Activated CD8-positive, alpha-beta memory T cell treated with anti-CD3 and anti-CD28 coated beads for 36 hours (primary cell): ENCODE measurements around the gene CAB39. TPM values are rescaled to one million over a fixed set of nuclear protein-coding genes. Genes with fewer than 3 reads are reported as not detected.

Experiments
- CTCF ChIA-PET: fragments of 350-600 bp; sonication (Branson Sonifier 250); formaldehyde crosslinking; loops from one replicate; lab custom pipeline; 2021; ENCODE audit warnings: antibody characterized with exemption; lab: Charles Lee
- POLR2A ChIA-PET: fragments of 350-600 bp; sonication (Branson Sonifier 250); formaldehyde crosslinking; loops from one replicate; lab custom pipeline; 2021; ENCODE audit warnings: antibody characterized with exemption; lab: Charles Lee
- total RNA-seq, 2 experiments: library from RNA; stranded (reverse); gene quantifications; one replicate each; pipeline ENCODE4 v1.2.3, GENCODE V29; 2021

Gene CAB39
- total RNA-seq, 2 experiments from 2014 or later, result 127 to 128 TPM

- ChIA-PET CTCF (no interaction called here), POLR2A (interaction anchor here (0.6 kb wide), 1 partner anchor 32 kb away, joined by 3 read pairs; no protein-coding TSS in a partner anchor)
Measured at GRCh38 chr2:230735884-230736283, 23.2 kb downstream of the CAB39 start.

DNA sequence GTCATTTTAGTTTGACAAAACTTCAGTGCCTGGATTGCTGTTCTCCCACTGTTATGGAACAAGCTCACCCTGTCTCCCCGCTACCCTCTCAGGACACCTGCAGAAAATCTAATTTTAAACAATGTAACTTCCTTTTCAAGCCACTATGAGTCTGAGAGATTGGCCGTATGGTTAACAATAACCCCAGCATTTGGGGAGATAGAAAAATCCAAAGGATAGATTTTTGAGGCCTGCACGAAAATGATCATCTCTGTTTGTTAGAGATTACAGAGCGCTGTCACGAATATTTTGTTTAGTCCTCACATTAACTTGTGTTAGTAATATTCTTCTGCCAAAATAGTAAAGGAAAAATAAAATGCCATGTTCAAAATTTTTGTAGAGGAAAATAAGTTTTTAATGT lies 24.7 kb downstream of the CAB39 start:
- ChIA-PET POLR2A (no interaction called here), CTCF (no interaction called here)

DNA sequence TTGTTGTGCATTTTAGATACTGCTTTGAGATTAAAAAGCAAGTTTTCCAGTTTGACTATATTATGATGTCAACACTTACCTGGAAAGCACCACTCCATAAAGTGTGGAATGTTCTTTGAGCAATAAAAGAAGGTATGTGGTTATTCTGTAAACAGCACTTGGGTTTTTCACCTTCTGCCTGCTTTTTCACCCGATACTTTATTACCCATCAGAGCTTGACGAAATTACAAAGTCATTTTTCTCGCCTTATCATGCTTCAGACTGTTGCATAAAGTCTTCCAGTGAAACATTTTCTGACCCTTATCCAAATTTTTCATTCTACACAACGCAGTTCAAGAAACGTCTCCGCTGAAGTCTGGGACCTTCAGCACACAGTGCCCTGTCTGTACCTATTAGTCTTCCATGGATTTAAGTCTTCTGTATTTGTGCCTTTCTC lies 25.2 kb downstream of the CAB39 start:
- CTCF ChIA-PET, result no interaction called here

DNA sequence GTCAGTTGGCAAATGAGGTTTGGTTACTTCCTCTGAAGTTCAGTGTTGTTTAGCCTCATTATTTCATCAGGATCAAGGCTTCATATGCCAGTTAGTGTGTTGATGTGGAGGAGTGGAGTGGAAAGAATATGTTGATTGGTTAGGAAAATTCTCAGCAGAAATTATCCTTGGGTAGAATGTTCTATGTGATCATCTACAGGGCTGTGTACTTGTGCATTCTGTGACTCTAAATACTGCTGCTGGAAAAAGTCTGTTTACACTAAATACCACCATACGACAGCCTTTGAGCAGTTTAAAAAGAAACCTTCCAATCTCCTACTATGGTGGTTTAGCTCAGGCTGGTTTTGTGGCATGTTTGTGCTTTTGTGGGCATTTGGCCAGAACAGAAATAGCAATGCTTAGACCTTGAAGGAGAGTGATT lies 25.8 kb downstream of the CAB39 start:
- CTCF ChIA-PET, result no interaction called here
- POLR2A ChIA-PET, result no interaction called here

More for the DNA sequence above, 25.2 kb downstream of the CAB39 start:
- POLR2A ChIA-PET, result no interaction called here

GRCh38 chr2:230738924-230739323 lies 26.3 kb downstream of the CAB39 start:
- ChIA-PET POLR2A (no interaction called here), CTCF (no interaction called here)

DNA sequence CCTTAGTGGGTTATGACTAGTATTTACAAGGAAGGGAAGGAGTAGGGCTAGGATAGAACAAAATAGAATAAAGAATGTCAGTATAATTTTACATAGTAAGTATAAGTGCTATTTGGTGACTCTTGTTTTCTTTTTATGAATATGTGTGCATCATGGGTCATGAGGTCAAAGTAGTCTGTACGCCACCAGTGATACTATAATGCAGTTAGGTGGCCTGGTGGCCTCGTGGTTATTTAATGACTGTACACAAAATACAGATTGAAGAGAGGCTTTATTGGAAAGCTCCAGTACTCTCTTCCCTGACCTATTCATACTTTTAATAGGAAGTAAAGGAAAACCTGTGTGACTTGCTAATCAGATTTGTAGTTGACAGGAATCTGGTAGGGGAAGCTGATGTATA lies 27.3 kb downstream of the CAB39 start:
- ChIA-PET POLR2A (no interaction called here), CTCF (no interaction called here)

DNA sequence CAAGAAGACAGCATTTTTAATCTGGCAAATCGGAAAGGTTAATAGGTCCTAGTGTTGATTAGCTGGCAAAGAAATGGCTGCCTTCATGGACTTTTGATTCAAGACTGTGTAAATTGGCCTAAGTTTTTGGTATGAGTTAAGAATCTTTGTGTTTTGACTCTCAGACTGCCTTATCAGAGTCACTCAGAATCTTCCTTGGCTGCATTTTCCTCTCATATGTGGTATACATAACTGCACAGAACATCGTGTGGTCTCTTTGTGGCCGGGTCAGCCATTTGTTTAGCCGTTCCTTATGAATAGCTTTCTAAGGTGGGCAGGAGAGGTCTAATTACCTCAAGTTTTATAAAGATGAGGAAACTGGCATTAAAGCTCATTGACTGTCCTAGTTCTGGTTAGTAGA lies 30.1 kb downstream of the CAB39 start:
- CTCF ChIA-PET, result interaction anchor here (0.7 to 1.2 kb wide), 2 partner anchors 37 to 233 kb away, joined by 3 to 4 read pairs; no protein-coding TSS in a partner anchor
- POLR2A ChIA-PET, result no interaction called here

DNA sequence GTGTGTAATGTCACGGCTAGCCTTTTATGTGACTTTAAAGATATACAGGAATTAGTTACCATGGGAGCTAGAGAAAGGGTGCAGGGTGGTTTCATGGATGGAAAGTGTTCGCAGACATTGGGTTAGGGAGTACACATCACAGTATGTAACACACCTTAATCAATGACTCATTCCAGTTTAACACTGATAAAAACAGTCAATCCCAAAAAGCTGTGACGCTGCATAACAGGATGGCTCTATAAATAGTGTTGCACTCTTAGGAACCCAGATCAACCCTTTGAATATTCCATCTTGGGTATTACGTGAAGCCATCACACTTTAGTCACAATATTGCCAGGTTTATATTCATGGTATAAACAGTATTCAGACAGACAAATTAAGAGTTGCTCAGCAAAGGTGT lies 33.6 kb downstream of the CAB39 start:
- ChIA-PET CTCF (no interaction called here), POLR2A (no interaction called here)

DNA sequence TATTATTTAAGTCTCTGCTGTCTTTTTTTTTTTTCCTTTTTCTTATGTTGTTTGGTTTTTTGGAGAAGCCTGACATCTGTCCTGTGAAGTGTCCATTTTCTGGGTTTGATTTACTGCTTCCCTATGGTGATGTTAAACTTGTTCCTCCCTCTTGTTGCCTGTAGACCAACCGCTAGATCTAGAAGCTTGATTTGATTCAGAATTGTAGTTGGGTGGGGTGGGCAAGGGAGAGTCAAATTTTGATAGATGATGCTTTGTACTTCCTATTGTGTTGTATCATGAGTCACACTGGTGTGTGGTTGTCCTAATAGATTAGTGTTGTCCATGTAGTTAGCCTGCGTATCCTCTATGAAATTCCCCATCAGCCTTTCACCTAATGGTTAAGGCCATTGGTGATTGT lies 35.4 kb downstream of the CAB39 start:
- CTCF ChIA-PET, result no interaction called here
- POLR2A ChIA-PET, result interaction anchor here (0.6 to 0.7 kb wide), 3 partner anchors 12 to 34 kb away, joined by 4 to 11 read pairs (median 4); no protein-coding TSS in a partner anchor

DNA sequence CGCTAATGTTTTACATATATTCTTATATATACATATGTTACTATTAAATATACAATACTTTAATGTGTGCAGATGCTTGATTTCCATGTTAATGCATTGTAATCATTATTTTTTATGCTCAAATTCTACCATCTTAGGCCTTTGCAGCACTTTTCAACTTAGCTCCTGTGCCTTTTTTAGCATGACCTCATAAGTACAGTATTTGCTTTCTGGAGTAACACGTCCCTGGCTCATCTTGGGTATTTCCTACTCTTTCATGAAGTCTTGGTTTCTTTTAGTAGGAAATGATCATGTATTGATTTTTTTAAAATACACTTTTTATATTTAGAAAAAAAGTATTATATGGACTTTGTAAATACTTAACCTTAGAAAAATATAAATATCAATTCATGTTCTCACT lies 36.5 kb downstream of the CAB39 start:
- CTCF ChIA-PET, result no interaction called here
- POLR2A ChIA-PET, result no interaction called here

DNA sequence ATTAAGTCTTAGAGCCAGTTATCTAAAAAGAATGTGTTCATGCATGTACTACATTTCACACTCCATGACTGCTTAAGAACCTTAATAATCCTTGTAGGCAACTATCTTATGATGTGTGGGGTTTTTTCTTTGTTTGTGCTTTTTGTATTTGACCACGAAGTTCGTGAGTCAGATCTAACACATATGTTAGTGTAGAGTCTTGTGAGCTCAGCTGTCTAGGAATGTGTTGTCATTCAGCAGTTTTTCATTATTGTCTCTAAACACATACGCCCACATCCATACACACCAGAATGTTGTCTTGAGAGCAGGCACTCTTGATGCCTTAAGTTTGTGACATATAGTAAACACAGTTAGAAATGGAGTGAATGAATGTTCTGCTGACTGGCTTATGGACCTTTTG lies 38.4 kb downstream of the CAB39 start:
- CTCF ChIA-PET, result no interaction called here

DNA sequence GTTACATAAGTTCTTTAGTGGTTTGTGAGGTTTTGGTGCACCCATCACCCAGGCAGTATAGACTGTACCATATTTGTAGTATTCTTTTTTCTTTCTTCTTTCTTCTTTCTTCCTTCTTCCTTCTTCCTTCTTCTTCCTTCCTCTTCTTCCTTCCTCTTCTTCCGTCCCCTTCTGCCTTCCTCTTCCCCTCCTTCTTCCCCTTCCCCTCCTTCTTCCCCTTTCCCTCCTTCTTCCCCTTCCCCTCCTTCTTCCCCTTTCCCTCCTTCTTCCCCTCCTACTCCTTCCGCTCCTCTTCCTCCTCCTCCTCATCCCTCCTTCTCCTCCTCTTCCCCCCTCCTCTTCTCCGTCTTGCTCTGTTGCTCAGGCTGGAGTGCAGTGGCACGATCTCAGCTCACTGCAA lies 41.6 kb downstream of the CAB39 start:
- CTCF ChIA-PET, result no interaction called here

More for the DNA sequence above, 38.4 kb downstream of the CAB39 start:
- POLR2A ChIA-PET, result no interaction called here

GRCh38 chr2:230757476-230757875 lies 44.8 kb downstream of the CAB39 start:
- ChIA-PET CTCF (interaction anchor here (0.6 to 1.3 kb wide), 2 partner anchors 11 to 104 kb away, joined by 3 to 4 read pairs; no protein-coding TSS in a partner anchor), POLR2A (interaction anchor here (0.7 kb wide), 2 partner anchors 17 to 168 kb away, joined by 4 read pairs; partner anchors contain the start of gene GPR55)

More for the DNA sequence above, 41.6 kb downstream of the CAB39 start:
- POLR2A ChIA-PET, result no interaction called here

DNA sequence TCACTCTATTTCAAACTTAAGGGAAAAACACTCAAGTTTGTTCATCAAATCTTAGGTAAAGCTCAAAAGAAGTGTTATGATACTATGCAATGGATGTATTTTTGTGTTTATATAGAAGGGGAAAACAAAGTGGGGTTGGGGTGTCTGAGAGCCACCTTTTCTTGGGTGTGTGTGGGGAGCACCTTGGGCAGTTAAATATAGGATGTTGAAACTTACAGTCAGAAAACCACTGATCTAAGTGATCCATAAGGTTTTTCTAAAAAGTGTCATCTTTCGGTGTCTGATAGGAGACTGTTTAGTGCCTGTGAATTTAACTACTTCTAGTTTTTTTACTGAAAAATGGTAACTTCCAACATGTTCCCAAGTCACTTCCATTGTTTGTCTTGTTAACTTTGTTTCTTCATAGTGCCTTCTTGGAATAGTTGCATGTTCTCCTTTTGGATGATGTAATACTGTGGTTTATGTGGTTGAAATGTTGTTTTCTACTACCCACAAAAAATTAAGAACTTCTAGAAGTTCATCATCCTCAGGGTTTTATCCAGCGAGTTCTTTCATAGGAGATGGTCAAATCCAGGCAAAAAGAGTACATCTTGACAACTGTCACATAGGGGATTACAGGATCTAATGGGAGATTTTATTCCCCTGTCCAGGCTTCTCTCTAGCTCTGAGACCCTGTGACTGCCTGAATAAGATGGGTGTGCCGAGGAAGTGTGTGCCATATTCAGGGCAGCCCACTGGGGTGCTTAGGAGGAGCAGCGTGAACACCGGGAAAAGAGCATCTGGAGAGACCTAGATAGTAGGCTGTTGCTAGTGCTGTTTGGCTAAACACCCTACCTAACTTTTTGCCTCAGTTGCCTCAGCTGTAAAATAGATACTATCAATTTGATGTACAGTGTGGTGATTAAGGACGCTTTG lies 46.2 kb downstream of the CAB39 start:
- POLR2A ChIA-PET, result no interaction called here

DNA sequence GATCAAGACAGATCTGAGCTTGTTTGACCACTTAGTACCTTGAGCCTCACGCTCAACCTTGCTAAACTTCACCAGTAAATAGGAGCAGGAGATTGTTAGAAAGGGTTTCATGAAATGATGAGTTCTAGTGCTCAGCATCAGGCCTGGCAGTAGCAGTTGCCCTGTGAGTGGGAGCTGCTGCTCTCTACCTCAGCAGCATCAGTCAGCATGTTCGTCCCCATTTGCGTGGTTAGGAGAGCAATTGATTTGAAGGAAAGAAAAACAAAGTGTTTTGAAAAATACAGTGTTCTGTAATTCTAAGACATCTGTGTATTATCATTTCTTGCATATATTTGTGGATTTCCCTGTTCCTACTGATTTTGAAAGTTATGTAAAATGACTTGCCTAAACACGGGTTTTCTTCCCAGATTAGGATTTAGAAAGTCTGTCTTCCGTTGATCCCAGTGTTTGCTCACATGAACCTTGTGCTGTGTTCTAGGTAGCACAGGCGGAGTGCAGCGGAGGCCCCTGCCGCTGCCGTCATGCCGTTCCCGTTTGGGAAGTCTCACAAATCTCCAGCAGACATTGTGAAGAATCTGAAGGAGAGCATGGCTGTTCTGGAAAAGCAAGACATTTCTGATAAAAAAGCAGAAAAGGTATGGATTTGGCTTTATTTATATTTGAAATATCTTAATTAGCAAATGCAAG lies 47.0 kb downstream of the CAB39 start:
- ChIA-PET CTCF (no interaction called here), POLR2A (interaction anchor here (0.5 kb wide), 1 partner anchor 12 kb away, joined by 4 read pairs; no protein-coding TSS in a partner anchor)

More for the DNA sequence above, 46.2 kb downstream of the CAB39 start:
- CTCF ChIA-PET, result no interaction called here

DNA sequence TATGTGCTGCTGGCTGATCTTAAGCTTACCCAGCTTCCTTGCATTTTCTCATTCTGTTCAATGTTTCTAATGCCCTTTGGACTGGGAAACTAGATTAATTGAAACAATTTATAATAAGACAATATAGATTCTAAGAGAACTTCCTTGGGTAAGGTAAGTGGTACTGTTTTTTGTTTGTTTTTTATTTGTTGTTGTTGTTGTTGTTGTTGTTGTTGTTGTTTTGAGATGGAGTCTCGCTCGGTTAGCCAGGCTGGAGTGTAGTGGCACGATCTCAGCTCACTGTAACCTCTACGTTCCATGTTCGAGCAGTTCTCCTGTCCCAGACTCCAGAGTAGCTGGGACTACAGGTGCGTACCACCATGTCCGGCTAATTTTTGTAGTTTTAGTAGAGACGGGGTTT lies 49.1 kb downstream of the CAB39 start:
- ChIA-PET POLR2A (interaction anchor here (0.6 kb wide), 1 partner anchor 35 kb away, joined by 11 read pairs; no protein-coding TSS in a partner anchor), CTCF (interaction anchor here (0.9 to 2.2 kb wide), 3 partner anchors 21 to 50 kb away, joined by 3 to 4 read pairs (median 3); no protein-coding TSS in a partner anchor)

DNA sequence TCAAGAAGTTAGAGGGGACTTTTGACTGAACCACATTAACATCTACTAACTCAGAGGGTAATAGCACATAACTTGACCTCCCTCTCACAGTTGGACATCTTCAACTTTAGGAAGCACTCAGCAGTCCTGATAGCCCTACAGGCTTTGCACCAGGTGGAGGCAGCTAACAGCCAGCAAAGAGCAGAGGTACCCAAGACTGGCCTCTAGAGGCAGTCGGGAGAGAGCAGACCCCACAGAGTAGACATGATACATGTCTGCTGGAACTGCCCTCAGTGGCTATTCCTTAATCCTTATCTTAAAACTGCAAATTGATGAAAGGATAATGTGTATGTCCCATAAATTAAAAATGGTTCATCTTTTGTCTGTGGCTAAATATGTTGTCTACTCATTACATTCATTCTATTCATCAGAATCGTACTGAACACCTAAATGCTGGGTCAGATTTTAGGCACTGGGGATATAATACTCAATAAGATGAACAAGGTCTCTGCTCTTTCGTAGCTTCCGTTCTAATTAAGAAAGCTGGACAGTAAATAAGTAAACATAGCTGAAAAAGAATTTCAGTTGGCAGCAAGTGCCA lies 49.8 kb downstream of the CAB39 start:
- ChIA-PET CTCF (interaction anchor here (0.9 to 2.2 kb wide), 3 partner anchors 21 to 50 kb away, joined by 3 to 4 read pairs (median 3); no protein-coding TSS in a partner anchor), POLR2A (interaction anchor here (0.6 kb wide), 1 partner anchor 35 kb away, joined by 11 read pairs; no protein-coding TSS in a partner anchor)

DNA sequence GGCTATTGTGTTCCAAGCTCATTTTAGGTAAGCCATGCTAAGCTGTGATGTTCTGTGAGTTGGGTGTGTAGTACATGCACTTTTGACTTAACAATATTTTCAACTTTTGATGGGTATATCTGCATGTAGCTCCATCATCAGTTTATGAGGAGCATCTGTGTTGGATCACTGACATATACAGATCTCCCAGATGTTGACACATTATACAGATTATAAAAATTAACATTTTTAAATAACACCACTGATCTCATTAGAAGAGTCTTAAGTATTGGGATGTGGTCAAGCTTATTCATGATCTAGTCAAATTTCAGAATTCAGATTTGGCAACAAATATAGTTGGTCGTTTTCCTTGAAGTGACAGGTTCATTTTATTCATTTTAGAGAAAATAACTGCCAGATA lies 51.7 kb downstream of the CAB39 start:
- CTCF ChIA-PET, result interaction anchor here (0.9 kb wide), 1 partner anchor 34 kb away, joined by 3 read pairs; no protein-coding TSS in a partner anchor
- POLR2A ChIA-PET, result no interaction called here

DNA sequence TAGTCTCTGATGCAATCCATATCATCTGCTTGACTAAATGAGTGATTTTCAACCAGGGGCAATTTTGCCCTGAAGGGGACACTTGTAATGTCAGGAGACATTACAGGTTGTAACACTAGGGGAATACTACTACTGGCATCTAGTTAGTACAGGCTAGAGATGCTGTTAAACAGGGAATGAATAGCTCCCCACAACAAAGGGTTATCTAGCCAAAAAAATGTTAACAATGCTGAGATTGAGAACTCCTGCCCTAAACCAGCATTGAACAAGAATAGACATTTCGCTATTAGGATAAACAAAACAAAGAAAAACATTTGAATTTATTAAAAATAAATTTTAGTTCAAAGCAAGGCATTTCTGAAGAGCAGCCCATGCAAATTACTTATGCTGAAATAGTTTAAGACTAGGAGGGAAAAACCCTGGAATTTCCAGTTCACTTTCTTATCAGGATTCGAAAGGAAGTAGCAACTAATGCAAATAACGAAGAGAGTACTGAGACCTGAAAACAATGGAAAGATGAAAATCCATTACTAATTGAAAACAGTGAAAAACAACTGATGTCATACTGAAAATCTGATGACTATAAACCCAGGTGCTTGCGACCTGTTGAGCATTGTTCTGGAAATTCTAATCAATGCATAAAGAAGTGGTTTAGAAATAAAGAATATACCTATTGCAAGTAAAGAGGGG lies 53.1 kb downstream of the CAB39 start:
- POLR2A ChIA-PET, result no interaction called here
- CTCF ChIA-PET, result no interaction called here
